ENCODE measurements around the gene APOM. TPM values are rescaled to one million over a fixed set of nuclear protein-coding genes. Genes with fewer than 3 reads are reported as not detected.
A peak's percentile ranks its signal among the peaks of the same experiment; 100 is the strongest.

The APOM gene
- polyA plus RNA-seq, 3 donors = 4.2 to 8.3 (median 4.8) TPM

GRCh38 chr6:31658158-31658688 is 2.5 kb downstream of the APOM start:
- intact Hi-C loops (cut with micrococcal nuclease) = no loop called here

More at GRCh38 chr6:31658158-31658688, 2.5 kb downstream of the APOM start:
- H3K9me3 Mint-ChIP-seq = peaks cover 0 to 2% (median 0%) of the 10 kb centered on the region in 7 donors
- Histone ChIP-seq H3K4me2 (replicated peaks; ENCODE audit: extremely low read depth, low read length, poor library complexity, severe bottlenecking) (peak overlapping the region; percentile 25), H3K9ac (ENCODE audit: insufficient read depth, low read length, poor library complexity, severe bottlenecking) (no peak overlapping the region), H3K4me3 (replicated peaks in 1 of 3; ENCODE audit: low read depth in 2 of 3, low read length in 3 of 3) (peak overlapping the region in 1 of 3 experiments; percentile 18), H3K27me3 (ENCODE audit: control insufficient read depth in 2 of 2, insufficient read depth in 2 of 2, low read length in 2 of 2) (no peaks in the 10 kb centered on the region), H2AFZ (ENCODE audit: insufficient read depth, low read depth, low read length, poor library complexity, severe bottlenecking) (no peak overlapping the region), H4K20me1 (ENCODE audit: insufficient read depth, low read length) (peaks cover 26% of the 10 kb centered on the region), H3K36me3 (replicated peaks in 1 of 2; ENCODE audit: control insufficient read depth in 1 of 2, insufficient read depth in 2 of 2, low read length in 2 of 2) (peaks cover 15 to 49% of the 10 kb centered on the region in 2 donors), H3K79me2 (ENCODE audit: insufficient read depth, low read length) (peaks cover 86% of the 10 kb centered on the region), H3K27ac (ENCODE audit: low read depth in 1 of 2, low read length in 2 of 2) (peak overlapping the region in 1 of 2 donors; percentile 80), H3K9me3 (replicated peaks in 1 of 2; ENCODE audit: control insufficient read depth in 1 of 2, insufficient read depth in 1 of 2, low read length in 2 of 2) (no peaks in the 10 kb centered on the region), H3K4me1 (ENCODE audit: control insufficient read depth in 1 of 2, insufficient read depth in 2 of 2, low read length in 2 of 2) (peaks cover 50 to 68% of the 10 kb centered on the region in 2 donors)
- peaks cover 70% of the 10 kb centered on the region for H3K4me1 Mint-ChIP-seq
- no peak for DNase-seq
- peaks cover 36 to 62% of the 10 kb centered on the region in 2 donors for H3K36me3 Mint-ChIP-seq
- no peak overlapping the region for H3K4me3 Mint-ChIP-seq
- no peak for TF ChIP-seq CTCF (IDR thresholded peaks at IDR 0.05)
- 94% methylated on average over 2 of the region's 4 CpGs for WGBS (ENCODE audit: insufficient coverage)
- H3K27me3 Mint-ChIP-seq (ENCODE audit: low read depth in 3 of 3) = peaks cover 0 to 4% (median 0%) of the 10 kb centered on the region in 3 donors
- peak overlapping the region in 5 of 7 donors; percentile 25 to 84 (median 66) for H3K27ac Mint-ChIP-seq
